ENCODE data around the gene RAB2B.

RAB2B gene

GRCh38 chr14:21505012-21505553 lies 28.3 kb upstream of the RAB2B start:
- H3K4me3 ChIP-seq (ENCODE audit: low read length): no peak overlapping the region
- no peak for TF ChIP-seq ZNF274 (IDR thresholded peaks at IDR 0.05; ENCODE audit: low read depth, low read length)

GRCh38 chr14:21503376-21503775 lies 26.6 kb upstream of the RAB2B start:
- no peak for TF ChIP-seq ZNF274 (IDR thresholded peaks at IDR 0.05; ENCODE audit: low read depth, low read length)

GRCh38 chr14:21501568-21501967 lies 24.8 kb upstream of the RAB2B start:
- H3K4me3 ChIP-seq (ENCODE audit: low read length): no peak overlapping the region
- TF ChIP-seq ZNF274 (IDR thresholded peaks at IDR 0.05; ENCODE audit: low read depth, low read length): no peak

More at GRCh38 chr14:21503376-21503775, 26.6 kb upstream of the RAB2B start:
- no peak overlapping the region for H3K4me3 ChIP-seq (ENCODE audit: low read length)

- TF ChIP-seq ZNF274 (IDR thresholded peaks at IDR 0.05; ENCODE audit: low read depth, low read length): no peak
- H3K4me3 ChIP-seq (ENCODE audit: low read length): no peak overlapping the region
These were observed 22.1 kb upstream of the RAB2B start for GRCh38 chr14:21498540-21499526.

GRCh38 chr14:21496453-21496852 lies 19.7 kb upstream of the RAB2B start:
- no peak for TF ChIP-seq ZNF274 (IDR thresholded peaks at IDR 0.05; ENCODE audit: low read depth, low read length)
- no peak overlapping the region for H3K4me3 ChIP-seq (ENCODE audit: low read length)

- no peak for TF ChIP-seq ZNF274 (IDR thresholded peaks at IDR 0.05; ENCODE audit: low read depth, low read length)
- H3K4me3 ChIP-seq (ENCODE audit: low read length): no peak overlapping the region
These were observed 18.4 kb upstream of the RAB2B start for GRCh38 chr14:21494902-21495762.

GRCh38 chr14:21486640-21487087 lies 9.9 kb upstream of the RAB2B start:
- H3K4me3 ChIP-seq (ENCODE audit: low read length): no peak overlapping the region
- no peak for TF ChIP-seq ZNF274 (IDR thresholded peaks at IDR 0.05; ENCODE audit: low read depth, low read length)

- TF ChIP-seq ZNF274 (IDR thresholded peaks at IDR 0.05; ENCODE audit: low read depth, low read length): no peak
- H3K4me3 ChIP-seq (ENCODE audit: low read length): peak overlapping the region; percentile 100
These were observed 235 bp downstream of the RAB2B start for GRCh38 chr14:21476523-21476924.

- TF ChIP-seq ZNF274 (IDR thresholded peaks at IDR 0.05; ENCODE audit: low read depth, low read length): no peak
- H3K4me3 ChIP-seq (ENCODE audit: low read length): peak overlapping the region; percentile 100
These were observed 814 bp downstream of the RAB2B start for GRCh38 chr14:21475767-21476522.

GRCh38 chr14:21467616-21468015 lies 9.1 kb downstream of the RAB2B start:
- H3K4me3 ChIP-seq (ENCODE audit: low read length): no peak overlapping the region
- TF ChIP-seq ZNF274 (IDR thresholded peaks at IDR 0.05; ENCODE audit: low read depth, low read length): no peak

GRCh38 chr14:21455912-21456667 lies 20.7 kb downstream of the RAB2B start, which contains the start of gene CHD8:
CHD8 (minus strand) TSS chr14:21456123; CDS start chr14:21431643, 24,480 bp downstream.
- no peak for TF ChIP-seq ZNF274 (IDR thresholded peaks at IDR 0.05; ENCODE audit: low read depth, low read length)
- H3K4me3 ChIP-seq (ENCODE audit: low read length): peak within 1 kb of the TSS; percentile 97

- H3K4me3 ChIP-seq (ENCODE audit: low read length): peak overlapping the region; percentile 97
- no peak for TF ChIP-seq ZNF274 (IDR thresholded peaks at IDR 0.05; ENCODE audit: low read depth, low read length)
These were observed 21.2 kb downstream of the RAB2B start for GRCh38 chr14:21455592-21455911.

Data from GM08714 (cell line).